ENCODE measurements around the gene PAQR7.
A peak's percentile ranks its signal among the peaks of the same experiment; 100 is the strongest.
"Not testable (repeated sequence)": the region's sequence is repeated elsewhere in the genome, so short reads cannot be mapped to it uniquely, and the experiment has no call there.

Gene PAQR7

DNA sequence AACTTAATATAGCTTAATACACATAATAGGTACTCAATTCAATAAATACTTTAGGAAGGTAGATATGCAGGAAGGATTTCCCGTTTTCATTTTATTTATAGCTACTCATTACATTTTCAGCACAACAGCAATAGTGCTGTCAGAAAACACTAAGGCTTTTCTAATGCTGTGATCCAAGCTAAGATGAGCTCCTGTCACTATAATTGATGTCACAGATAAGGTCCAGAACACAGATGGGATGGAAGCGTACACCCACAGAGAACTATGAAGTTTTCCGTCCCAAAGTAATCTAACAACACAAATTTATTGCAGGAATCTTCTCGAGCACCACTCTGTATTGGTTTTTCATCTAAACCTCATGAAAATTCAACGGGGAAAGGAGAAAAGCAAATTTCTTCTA lies 29.8 kb downstream of the PAQR7 start:
- DNase-seq (ENCODE audit: low read depth in 2 of 2): no peak

DNA sequence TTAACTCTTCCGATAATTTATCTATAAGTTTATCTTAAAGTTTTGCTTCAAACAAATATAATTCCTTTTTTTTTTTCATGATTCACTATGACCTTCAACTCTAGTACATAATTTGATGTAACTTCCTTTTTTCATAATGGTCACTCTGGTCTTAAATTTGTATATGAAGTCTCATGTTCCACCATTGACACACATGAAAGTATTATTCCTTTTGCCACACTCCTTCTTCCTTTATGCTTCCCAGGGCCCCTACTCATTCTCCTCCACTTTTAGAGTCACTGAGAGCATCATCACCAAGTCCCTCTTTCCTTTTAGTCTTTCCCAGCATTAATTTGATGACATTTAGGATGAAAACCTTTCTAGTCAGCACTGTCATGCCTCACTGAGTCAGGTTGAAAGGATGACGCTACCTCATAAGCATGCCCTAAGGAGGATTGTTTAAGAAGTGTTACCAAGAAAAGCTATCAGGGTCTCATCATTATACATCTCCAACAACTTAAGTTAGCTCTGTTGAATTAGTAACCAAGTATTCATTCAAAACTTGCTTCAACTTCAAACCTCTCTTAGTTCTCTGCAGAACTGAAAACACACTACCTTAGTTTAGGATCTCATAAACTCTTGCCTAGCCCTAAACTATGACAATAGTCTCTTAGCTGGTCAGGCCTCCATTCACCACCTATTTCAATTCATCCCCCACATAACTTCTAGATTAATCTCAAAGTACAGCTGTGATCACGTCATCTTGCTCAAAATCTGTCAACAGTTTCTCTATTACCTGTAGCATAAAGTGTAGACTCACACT lies 30.8 kb downstream of the PAQR7 start:
- DNase-seq (ENCODE audit: low read depth in 2 of 2): no peak

GRCh38 chr1:25843483-25843882 lies 32.0 kb downstream of the PAQR7 start:
- no peak for DNase-seq (ENCODE audit: low read depth in 2 of 2)

GRCh38 chr1:25839808-25840207 lies 35.7 kb downstream of the PAQR7 start:
- DNase-seq (ENCODE audit: low read depth in 2 of 2): not testable (repeated sequence)

GRCh38 chr1:25837262-25837875 lies 38.1 kb downstream of the PAQR7 start:
- no peak for DNase-seq (ENCODE audit: low read depth in 2 of 2)

- no peak for DNase-seq (ENCODE audit: low read depth in 2 of 2)
Observed at GRCh38 chr1:25836695-25837094, 38.8 kb downstream of the PAQR7 start.

- no peak for DNase-seq (ENCODE audit: low read depth in 2 of 2)
Observed at GRCh38 chr1:25834894-25835293, 40.6 kb downstream of the PAQR7 start.

GRCh38 chr1:25833158-25833557 lies 42.4 kb downstream of the PAQR7 start:
- no peak for DNase-seq (ENCODE audit: low read depth in 2 of 2)

GRCh38 chr1:25832336-25833037 lies 43.0 kb downstream of the PAQR7 start:
- DNase-seq (ENCODE audit: low read depth in 2 of 2): no peak

GRCh38 chr1:25831569-25832196 lies 43.8 kb downstream of the PAQR7 start:
- no peak for DNase-seq (ENCODE audit: low read depth in 2 of 2)

DNA sequence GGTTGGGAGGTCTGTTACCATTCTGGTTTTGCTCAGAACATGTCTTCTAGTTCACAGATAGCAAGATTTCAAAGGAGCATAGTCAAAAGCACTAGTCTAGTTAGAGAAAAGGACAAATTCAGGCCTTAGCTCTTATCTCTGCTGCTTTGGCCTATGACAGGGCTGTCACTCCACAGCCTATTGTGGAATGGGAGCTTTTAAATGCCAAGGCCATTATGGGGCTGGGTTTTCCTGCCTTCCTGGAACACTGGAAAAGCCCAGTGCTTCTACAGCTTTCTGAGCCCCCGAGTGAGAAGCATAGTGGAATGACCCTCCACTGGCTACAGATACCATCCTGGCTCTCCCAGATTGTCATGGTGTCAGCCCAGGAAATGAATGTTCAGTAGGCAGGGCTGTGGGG lies 46.5 kb downstream of the PAQR7 start:
- no peak for DNase-seq (ENCODE audit: low read depth in 2 of 2)

- no peak for DNase-seq (ENCODE audit: low read depth in 2 of 2)
Observed at GRCh38 chr1:25828491-25828890, 47.0 kb downstream of the PAQR7 start.

DNA sequence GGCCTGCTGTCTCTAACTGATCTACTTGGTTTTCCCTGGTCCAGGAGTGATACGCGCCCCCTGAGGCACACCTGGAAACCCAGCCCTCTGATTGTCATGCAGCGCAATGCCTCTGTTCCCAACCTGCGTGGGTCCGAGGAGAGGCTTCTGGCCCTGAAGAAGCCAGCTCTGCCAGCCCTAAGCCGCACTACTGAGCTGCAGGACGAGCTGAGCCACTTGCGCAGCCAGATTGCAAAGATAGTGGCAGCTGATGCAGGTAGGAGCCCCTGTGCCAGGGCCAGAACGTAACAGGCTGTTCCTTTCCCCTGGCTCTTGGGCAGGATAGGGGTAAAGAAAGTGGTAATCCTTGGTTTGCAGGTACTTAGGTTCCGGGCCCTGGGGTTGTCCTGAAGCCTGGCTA lies 48.9 kb downstream of the PAQR7 start:
- no peak for DNase-seq (ENCODE audit: low read depth in 2 of 2)

DNA sequence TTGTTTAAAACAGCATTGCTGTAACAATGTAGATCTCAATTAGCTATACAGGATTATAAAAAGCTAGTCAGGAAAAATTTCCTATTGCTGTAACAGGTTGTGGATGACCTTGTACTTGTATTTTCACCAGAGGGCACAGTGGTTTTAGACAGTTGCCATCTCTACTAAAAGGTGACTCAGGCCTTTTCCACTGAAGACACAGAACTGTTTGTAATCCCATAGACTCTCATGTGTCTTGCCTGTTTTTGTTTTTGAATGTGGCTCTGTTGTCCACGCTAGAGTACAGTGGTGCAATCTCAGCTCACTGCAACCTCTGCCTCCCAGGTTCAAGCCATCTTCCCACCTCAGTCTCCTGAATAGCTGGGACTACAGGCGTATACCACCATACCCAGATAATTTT lies 49.9 kb downstream of the PAQR7 start:
- no peak for DNase-seq (ENCODE audit: low read depth in 2 of 2)

DNA sequence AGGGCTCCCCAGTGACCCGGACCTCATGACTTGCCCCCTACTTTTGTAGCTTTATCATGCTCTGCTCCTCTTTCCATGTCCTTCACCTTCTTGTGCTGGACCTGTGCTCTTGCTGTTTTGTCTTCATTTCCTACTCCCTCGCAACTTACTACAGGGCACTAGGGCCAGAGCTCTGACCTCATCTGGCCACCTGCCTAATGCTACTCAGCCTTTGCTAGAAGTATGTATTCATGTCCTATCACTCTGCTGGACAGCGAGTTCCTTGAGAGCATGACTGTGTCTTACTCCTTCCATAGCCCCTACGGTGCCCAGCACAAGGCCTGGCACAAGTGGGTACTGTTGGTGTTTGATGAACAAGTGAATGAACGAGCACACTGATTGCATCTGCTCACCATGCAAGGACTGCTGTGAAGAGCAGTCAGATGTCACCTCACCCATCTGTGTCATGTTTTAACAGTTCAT lies 53.8 kb downstream of the PAQR7 start:
- DNase-seq (ENCODE audit: low read depth in 2 of 2): no peak

GRCh38 chr1:25821112-25821476 lies 54.4 kb downstream of the PAQR7 start:
- no peak for DNase-seq (ENCODE audit: low read depth in 2 of 2)

DNA sequence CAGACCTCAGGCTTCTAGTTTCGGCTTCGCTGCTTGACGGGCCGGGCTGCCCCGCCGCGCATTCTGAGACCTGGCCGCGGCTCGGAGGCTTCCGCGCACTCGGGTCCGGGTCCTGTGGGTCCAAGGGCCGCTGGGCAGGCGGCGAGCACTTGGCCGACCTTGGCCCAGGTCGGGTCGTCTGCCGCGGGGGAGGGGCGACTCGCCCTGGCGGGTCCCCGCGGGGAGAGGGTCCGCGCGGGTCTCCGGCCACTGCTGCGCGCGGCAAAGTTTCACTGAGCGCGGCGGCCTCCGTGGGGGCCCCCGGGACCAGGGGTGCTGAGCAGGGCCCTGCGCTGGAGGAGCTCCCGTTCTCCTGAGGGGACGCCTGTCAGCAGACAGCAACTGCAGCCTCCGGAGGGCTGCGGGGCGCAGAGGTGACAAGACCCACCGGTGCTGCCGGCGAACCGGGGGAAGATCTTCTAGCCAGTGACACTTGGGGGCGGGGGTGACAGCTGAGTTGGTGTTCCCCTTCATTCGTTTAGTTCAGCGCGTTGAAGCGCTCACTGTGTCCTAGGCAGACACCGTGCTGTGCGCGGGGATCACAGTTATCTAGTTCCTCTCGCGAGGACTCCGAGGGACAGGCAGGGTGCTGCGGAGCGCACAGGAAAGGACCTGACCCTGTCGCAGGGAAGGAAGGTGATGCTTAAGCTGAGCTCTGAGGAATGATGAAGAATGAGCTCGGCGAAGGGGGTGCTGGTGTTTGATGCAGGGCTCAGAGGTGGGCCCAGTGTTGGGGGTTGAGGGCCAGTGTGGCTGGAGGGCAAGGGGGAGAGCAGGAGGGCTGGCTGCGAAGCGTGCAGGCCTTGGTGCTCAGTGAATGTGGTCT lies 55.0 kb downstream of the PAQR7 start:
- DNase-seq (ENCODE audit: low read depth in 2 of 2): peak; percentile 60 to 68

DNA sequence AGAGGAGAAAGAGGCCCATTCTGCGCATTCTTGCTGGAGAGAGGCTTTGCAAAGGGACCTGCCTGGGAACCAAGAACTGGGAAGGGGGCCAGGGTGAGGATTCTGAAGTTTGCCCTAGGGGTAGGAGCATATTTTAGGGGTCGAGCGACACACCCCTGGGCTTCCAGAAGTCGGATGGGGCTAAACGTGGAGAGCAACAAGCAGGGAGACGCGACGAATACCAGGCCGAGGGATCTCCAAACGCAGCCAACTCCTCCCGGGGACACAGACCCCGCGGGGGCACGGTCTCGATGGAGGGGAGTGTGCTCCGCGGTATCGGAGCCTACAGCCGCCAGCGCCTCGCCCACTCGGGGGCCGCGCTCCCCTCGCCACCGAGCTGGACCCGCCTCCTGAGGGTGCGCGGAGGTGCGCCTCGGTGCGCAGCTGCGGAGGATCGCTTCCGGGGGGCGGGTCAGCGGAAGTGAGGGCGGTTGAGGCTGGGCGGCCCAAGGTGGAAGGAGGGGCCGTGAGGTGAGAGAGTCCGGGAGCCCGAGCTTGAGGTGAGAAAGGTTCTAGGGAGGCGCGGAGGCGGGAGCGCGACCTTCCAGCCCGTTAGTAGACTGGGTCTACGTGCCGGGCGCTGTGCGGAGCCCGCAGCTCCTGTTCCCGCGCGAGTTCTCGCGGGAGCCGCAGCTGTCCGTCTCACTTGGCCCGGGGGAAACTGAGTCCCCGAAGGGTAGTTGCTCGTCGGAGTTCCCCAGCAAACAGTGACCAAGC lies 55.8 kb downstream of the PAQR7 start, which contains the start of gene MTFR1L:
Gene MTFR1L (plus strand): TSS at position 464 of the 756 bp plus-strand sequence. CDS start 3,151 bp downstream, outside the sequence.
- peak; percentile 89 to 94 for DNase-seq (ENCODE audit: low read depth in 2 of 2)

GRCh38 chr1:25818569-25818968 lies 56.9 kb downstream of the PAQR7 start:
- DNase-seq (ENCODE audit: low read depth in 2 of 2): no peak

- no peak for DNase-seq (ENCODE audit: low read depth in 2 of 2)
Observed at GRCh38 chr1:25817840-25818501, 57.5 kb downstream of the PAQR7 start.

All from stimulated activated CD4-positive, alpha-beta T cell treated with anti-CD3 and anti-CD28 coated beads, Interleukin-15, amount 100 ng/mL, for 48 hours (primary cell).